ENCODE data around the gene LEUTX. TPM values are rescaled to one million over a fixed set of nuclear protein-coding genes. Genes with fewer than 3 reads are reported as not detected.
"Not testable (repeated sequence)": the region's sequence is repeated elsewhere in the genome, so short reads cannot be mapped to it uniquely, and the experiment has no call there.

The LEUTX gene
- not detected for total RNA-seq

- no peak for DNase-seq
Measured at GRCh38 chr19:39778763-39779162, at the start of gene LEUTX. LEUTX (plus strand) TSS chr19:39778854; CDS start chr19:39778921, 67 bp downstream.

GRCh38 chr19:39729594-39729993, 49.1 kb upstream of the LEUTX start:
- DNase-seq = no peak

- no peak for DNase-seq
Measured at GRCh38 chr19:39731685-39732084, 47.0 kb upstream of the LEUTX start.

- no peak for DNase-seq
Measured at GRCh38 chr19:39733841-39734240, 44.8 kb upstream of the LEUTX start.

- DNase-seq = no peak
Measured at GRCh38 chr19:39735688-39736087, 43.0 kb upstream of the LEUTX start.

GRCh38 chr19:39736088-39736487, 42.6 kb upstream of the LEUTX start:
- no peak for DNase-seq

- DNase-seq = no peak
Measured at GRCh38 chr19:39737351-39737750, 41.3 kb upstream of the LEUTX start.

- DNase-seq = no peak
Measured at GRCh38 chr19:39737891-39738290, 40.8 kb upstream of the LEUTX start, which contains the start of gene CLC. CLC (minus strand) TSS chr19:39738029; CDS start chr19:39737952, 77 bp downstream.

GRCh38 chr19:39738814-39739213, 39.8 kb upstream of the LEUTX start:
- DNase-seq = no peak

GRCh38 chr19:39740395-39740794, 38.3 kb upstream of the LEUTX start:
- DNase-seq = no peak

- no peak for DNase-seq
Measured at GRCh38 chr19:39745643-39746042, 33.0 kb upstream of the LEUTX start.

GRCh38 chr19:39746836-39747529, 31.7 kb upstream of the LEUTX start:
- DNase-seq = no peak

- DNase-seq = no peak
Measured at GRCh38 chr19:39749981-39750380, 28.7 kb upstream of the LEUTX start.

GRCh38 chr19:39752390-39752789, 26.3 kb upstream of the LEUTX start:
- no peak for DNase-seq

- no peak for DNase-seq
Measured at GRCh38 chr19:39752795-39753194, 25.9 kb upstream of the LEUTX start.

GRCh38 chr19:39754544-39754943, 24.1 kb upstream of the LEUTX start:
- no peak for DNase-seq

GRCh38 chr19:39754971-39755370, 23.7 kb upstream of the LEUTX start:
- DNase-seq = no peak

- no peak for DNase-seq
Measured at GRCh38 chr19:39759457-39760184, 19.0 kb upstream of the LEUTX start.

GRCh38 chr19:39761851-39762250, 16.8 kb upstream of the LEUTX start:
- not testable (repeated sequence) for DNase-seq

GRCh38 chr19:39765091-39766076, 13.3 kb upstream of the LEUTX start:
- DNase-seq = no peak

- no peak for DNase-seq
Measured at GRCh38 chr19:39768334-39768733, 10.3 kb upstream of the LEUTX start.

- no peak for DNase-seq
Measured at GRCh38 chr19:39768786-39769185, 9.9 kb upstream of the LEUTX start.

- DNase-seq = no peak
Measured at GRCh38 chr19:39780894-39781293, 2.2 kb downstream of the LEUTX start.
